A549 (cell line): ENCODE measurements around the gene ZNF438. TPM values are rescaled to one million over a fixed set of nuclear protein-coding genes. Genes with fewer than 3 reads are reported as not detected.

Experiments used
- ATAC-seq, 2 experiments: fragments of 200-7000 bp in 1 of 2; fragments of >200 bp in 1 of 2; cut with Nextera tagmentation in 1 of 2; cut with Tn5 transposase in 1 of 2; 3 replicates each; pipeline versions ENCODE4 v1.8.0 to v1.9.1; 2018 to 2020; ENCODE audit warnings: mild to moderate bottlenecking in 1 of 2, moderate library complexity in 1 of 2
- CTCF ChIA-PET: fragments of 300-600 bp; sonication (Branson Sonifier 250); formaldehyde crosslinking; extraction: SDS; loops from one replicate; lab custom pipeline; 2021; ENCODE audit warnings: antibody characterized with exemption, inconsistent platforms; lab: Yijun Ruan, JAX
- POLR2A ChIA-PET: fragments of 350-600 bp; formaldehyde crosslinking; extraction: SDS; loops from one replicate; lab custom pipeline; 2021; ENCODE audit warnings: antibody characterized with exemption, inconsistent platforms; lab: Yijun Ruan, JAX
- DNase-seq, 2 experiments: peaks; one replicate each; pipeline versions ENCODE4 v3.0.0 to v3.0.0-alpha.2; 2011 to 2016; ENCODE audit warnings: low read depth in 1 of 2, low spot score in 1 of 2
- FAIRE-seq: peaks from 2 replicates; lab custom pipeline; 2011; peaks lifted over from hg19 to GRCh38; lab: Jason Lieb, UNC
- H3K27ac ChIP-seq, 2 experiments: fragments of >200 bp; sonication (Bioruptor Twin); formaldehyde crosslinking; 3 replicates each; pipeline ENCODE4 v1.5.1; 2016 to 2017
- H3K4me1 ChIP-seq: fragments of >200 bp; sonication (Bioruptor Twin); formaldehyde crosslinking; 3 replicates; pipeline ENCODE4 v1.6.1; 2016
- H3K4me2 ChIP-seq: fragments of >200 bp; sonication (Bioruptor Twin); formaldehyde crosslinking; 3 replicates; pipeline ENCODE4 v1.6.1; 2016
- H3K4me3 ChIP-seq: fragments of >200 bp; sonication (Bioruptor Twin); formaldehyde crosslinking; 3 replicates; pipeline ENCODE4 v1.5.1; 2016
- H3K9me3 ChIP-seq: fragments of >200 bp; sonication (Bioruptor Twin); formaldehyde crosslinking; 3 replicates; pipeline ENCODE4 v1.6.1; 2016
- BHLHE40 ChIP-seq: IDR thresholded peaks from 2 replicates; pipeline ENCODE4 v1.6.1; 2012; ENCODE audit warnings: low read depth, low read length, inconsistent platforms
- CEBPB ChIP-seq, 2 experiments: fragments of >200 bp in 1 of 2; sonication (Bioruptor Twin) in 1 of 2; formaldehyde crosslinking in 1 of 2; IDR thresholded peaks; 2 replicates each; pipeline ENCODE4 v1.6.1; 2012 to 2016
- EHMT2 ChIP-seq: fragments of 200-600 bp; sonication (generic); IDR thresholded peaks from 2 replicates; pipeline ENCODE4 v1.6.1; 2016; ENCODE audit warnings: antibody characterized with exemption, low read depth, mild to moderate bottlenecking, moderate library complexity
- EP300 ChIP-seq, 2 experiments: fragments of >200 bp; sonication (Bioruptor Twin); formaldehyde crosslinking; IDR thresholded peaks; 2 replicates in 1 of 2; 3 replicates in 1 of 2; pipeline ENCODE4 v1.6.1; 2016 to 2017
- ESRRA ChIP-seq: fragments of 150-350 bp; IDR thresholded peaks from 2 replicates; pipeline ENCODE4 v1.6.1; 2014; ENCODE audit warnings: mild to moderate bottlenecking, low read length, borderline replicate concordance
- FOSB ChIP-seq: fragments of 250-450 bp; sonication (Bioruptor Pico); IDR thresholded peaks from 2 replicates; pipeline ENCODE4 v1.5.0; 2020; ENCODE audit warnings: mild to moderate bottlenecking, moderate library complexity
- FOSL2 ChIP-seq, 2 experiments: fragments of 450-650 bp in 1 of 2; fragments of >200 bp in 1 of 2; sonication (Bioruptor Twin) in 1 of 2; formaldehyde crosslinking; IDR thresholded peaks; 2 replicates each; pipeline versions ENCODE4 v1.5.0 to v1.6.1; 2016 to 2020; ENCODE audit warnings: mild to moderate bottlenecking in 1 of 2, moderate library complexity in 1 of 2
- FOXS1 ChIP-seq: fragments of 250-450 bp; sonication (Bioruptor Pico); IDR thresholded peaks from 2 replicates; pipeline ENCODE4 v1.5.0; 2020; ENCODE audit warnings: mild to moderate bottlenecking, moderate library complexity
- GATA3 ChIP-seq: IDR thresholded peaks from 2 replicates; pipeline ENCODE4 v1.6.1; 2012; ENCODE audit warnings: borderline replicate concordance
- HOXA7 ChIP-seq: fragments of 250-450 bp; sonication (Bioruptor Pico); IDR thresholded peaks from 2 replicates; pipeline ENCODE4 v1.5.0; 2020; ENCODE audit warnings: mild to moderate bottlenecking, moderate library complexity
- HOXB13 ChIP-seq: fragments of 250-450 bp; sonication (Bioruptor Pico); IDR thresholded peaks from 2 replicates; pipeline ENCODE4 v1.5.0; 2020; ENCODE audit warnings: low read depth, mild to moderate bottlenecking, moderate library complexity
- HOXB5 ChIP-seq: fragments of 250-450 bp; sonication (Bioruptor Pico); IDR thresholded peaks from 2 replicates; pipeline ENCODE4 v1.5.0; 2020; ENCODE audit warnings: mild to moderate bottlenecking, moderate library complexity
- JUN ChIP-seq, 2 experiments: fragments of >200 bp; sonication (Bioruptor Twin); formaldehyde crosslinking; IDR thresholded peaks; 2 replicates in 1 of 2; 3 replicates in 1 of 2; pipeline ENCODE4 v1.6.1; 2016 to 2017
- KDM5A ChIP-seq: fragments of 200-600 bp; sonication (generic); IDR thresholded peaks from 2 replicates; pipeline ENCODE4 v1.6.1; 2016; ENCODE audit warnings: antibody characterized with exemption, mild to moderate bottlenecking
- MAFK ChIP-seq: fragments of 450-650 bp; IDR thresholded peaks from 2 replicates; pipeline ENCODE4 v1.6.1; 2014; ENCODE audit not compliant: partially characterized antibody
- MAZ ChIP-seq: fragments of 150-350 bp; IDR thresholded peaks from 2 replicates; pipeline ENCODE4 v1.6.1; 2014; ENCODE audit warnings: antibody characterized with exemption, low read depth, low read length, borderline replicate concordance
- MYC ChIP-seq: IDR thresholded peaks from 2 replicates; pipeline ENCODE4 v1.6.1; 2012; ENCODE audit warnings: mild to moderate bottlenecking, inconsistent platforms, low read length, improper control_type of control experiment, borderline replicate concordance
- RAD21 ChIP-seq, 2 experiments: fragments of >200 bp in 1 of 2; sonication (Bioruptor Twin) in 1 of 2; formaldehyde crosslinking in 1 of 2; IDR thresholded peaks in 1 of 2; conservative IDR thresholded peaks in 1 of 2; 2 replicates in 1 of 2; 3 replicates in 1 of 2; pipeline ENCODE4 v1.6.1; 2012 to 2018; ENCODE audit warnings: inconsistent platforms in 1 of 2
- RCOR1 ChIP-seq: fragments of 150-350 bp; IDR thresholded peaks from 2 replicates; pipeline ENCODE4 v1.6.1; 2014; ENCODE audit warnings: antibody characterized with exemption, low read length, low read depth
- RFX5 ChIP-seq: fragments of 450-650 bp; IDR thresholded peaks from 2 replicates; pipeline ENCODE4 v1.7.1; 2014; ENCODE audit warnings: antibody characterized with exemption, mild to moderate bottlenecking, moderate library complexity
- RNF2 ChIP-seq: fragments of 200-600 bp; sonication (generic); IDR thresholded peaks from 2 replicates; pipeline ENCODE4 v1.6.1; 2016; ENCODE audit warnings: low read depth, mild to moderate bottlenecking, antibody characterized with exemption, moderate library complexity, borderline replicate concordance
- TFCP2L1 ChIP-seq: fragments of 250-450 bp; sonication (Bioruptor Pico); IDR thresholded peaks from 2 replicates; pipeline ENCODE4 v1.5.0; 2021; ENCODE audit warnings: mild to moderate bottlenecking
- ZSCAN20 ChIP-seq: fragments of 250-450 bp; sonication (Bioruptor Pico); IDR thresholded peaks from 2 replicates; pipeline ENCODE4 v1.8.0; 2022; ENCODE audit warnings: mild to moderate bottlenecking, moderate library complexity
- WGBS: methylation state at CpG from one replicate; pipeline ENCODE4 v1.1.6; 2017; ENCODE audit errors: missing lambda C conversion rate; 5-methylcytosine and 5-hydroxymethylcytosine counted together
- polyA plus RNA-seq, 4 experiments: library from polyadenylated mRNA; depleted of rRNA in 3 of 4; stranded (reverse); fragments of >200 nt; fragmentation: RNase III in 1 of 4; extraction: RNeasy Plus Mini Kit Qiagen cat#74134 plus additional on column Dnase treatment in 1 of 4; gene quantifications; 2 replicates in 3 of 4; 3 replicates in 1 of 4; pipeline ENCODE4 v1.2.3, GENCODE V29; 2011 to 2017
- TF ChIP-seq, protein P1 (sequence below): fragments of 200-600 bp; sonication (generic); IDR thresholded peaks from 2 replicates; pipeline ENCODE4 v1.6.1; 2016; ENCODE audit warnings: antibody characterized with exemption, mild to moderate bottlenecking, moderate library complexity
- TF ChIP-seq, protein P2 (sequence below): IDR thresholded peaks from 2 replicates; pipeline ENCODE4 v1.6.1; 2012
- TF ChIP-seq, protein P3 (sequence below): fragments of 450-650 bp; IDR thresholded peaks from 2 replicates; pipeline ENCODE4 v1.6.1; 2014; ENCODE audit warnings: antibody characterized with exemption

ZNF438 gene
- polyA plus RNA-seq, 2 of the 4 experiments (the other 2 are of a cell fraction): 2.2 to 4.5 TPM

DNA sequence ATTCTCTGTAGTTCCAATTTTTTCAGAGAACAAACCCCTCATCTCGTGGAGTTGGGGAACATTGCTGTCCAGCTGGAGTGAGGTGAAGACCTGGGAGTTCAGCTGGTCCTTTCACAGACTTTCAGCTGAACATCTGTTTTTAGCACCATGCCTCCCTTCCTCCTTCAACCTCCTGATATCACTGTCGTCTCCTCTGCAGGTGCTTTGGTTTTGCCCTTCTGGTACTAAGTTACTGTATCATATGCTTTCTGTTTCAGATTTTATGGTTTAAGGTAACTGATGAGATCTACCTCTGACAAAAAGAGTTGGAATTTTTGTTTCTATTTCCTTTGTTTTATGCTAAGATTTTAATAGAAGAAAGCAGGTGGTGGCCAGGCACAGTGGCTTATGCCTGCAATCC lies 102.9 kb downstream of the ZNF438 start:
- no peak overlapping the region for H3K4me2 ChIP-seq
- no peak for TF ChIP-seq FOSB (CRISPR knock-in tag)
- TF ChIP-seq RAD21 (conservative IDR thresholded peaks at IDR 0.05 in 1 of 2, IDR thresholded peaks at IDR 0.05 in 1 of 2): no peak
- CTCF ChIA-PET: interaction anchor here (1.1 kb wide), 1 partner anchor 11 kb away, joined by 3 read pairs; no protein-coding TSS in a partner anchor
- no peak overlapping the region for H3K4me3 ChIP-seq
- no peaks in the 10 kb centered on the region for H3K4me1 ChIP-seq
- DNase-seq (no peak), ATAC-seq (no peak), FAIRE-seq (no peak)
- no peak overlapping the region for H3K27ac ChIP-seq
- POLR2A ChIA-PET: no interaction called here
- 0 out of 3 replicates have a peak, but pooled peaks cover 2% of the 10 kb centered on the region for H3K9me3 ChIP-seq
- WGBS: 57% methylated on average over 2 of the region's 2 CpGs

DNA sequence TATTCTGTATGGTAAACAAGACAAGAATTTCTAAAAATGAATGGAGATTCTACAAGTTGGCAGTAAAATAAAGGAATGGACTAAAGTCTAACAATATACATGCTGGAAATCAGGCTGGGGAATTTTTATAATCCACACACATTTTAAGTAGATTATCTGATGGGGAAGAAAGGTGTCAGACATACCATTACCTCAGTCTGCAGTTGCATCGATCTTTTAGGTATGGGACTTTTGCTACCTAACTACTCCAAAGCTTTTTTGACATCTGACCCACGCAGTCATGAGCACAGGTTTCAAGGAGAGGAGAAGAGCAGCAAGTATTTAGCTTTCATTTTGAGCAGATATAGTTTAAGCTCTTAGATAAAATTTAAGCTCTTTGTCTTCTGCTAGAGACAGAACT lies 113.0 kb downstream of the ZNF438 start:
- CTCF ChIA-PET: no interaction called here

DNA sequence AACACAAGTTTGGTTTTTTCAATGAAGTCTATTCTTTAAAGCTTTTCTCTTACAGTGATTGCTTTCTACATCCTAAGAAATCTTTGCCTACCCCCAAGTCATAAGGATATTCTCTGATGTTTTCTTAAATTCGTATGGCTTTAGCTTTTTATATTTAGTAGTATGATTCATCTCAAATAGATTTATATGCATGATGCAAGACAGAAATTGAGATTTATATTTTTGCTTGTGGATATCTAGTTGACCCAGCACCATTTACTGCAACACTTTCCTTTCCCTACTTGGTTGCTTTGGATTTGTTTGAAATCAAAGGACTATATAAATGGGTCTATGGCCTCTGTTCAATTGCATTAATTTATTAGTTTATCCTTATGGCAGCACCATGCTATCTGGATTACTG lies 113.9 kb downstream of the ZNF438 start:
- Histone ChIP-seq H3K9me3 (no peaks in the 10 kb centered on the region), H3K4me2 (no peak overlapping the region), H3K4me1 (no peaks in the 10 kb centered on the region), H3K4me3 (no peak overlapping the region), H3K27ac (no peak overlapping the region)
- ChIA-PET CTCF (interaction anchor here (0.8 kb wide), 1 partner anchor 12 kb away, joined by 3 read pairs; no protein-coding TSS in a partner anchor), POLR2A (no interaction called here)
- no peak for TF ChIP-seq FOXS1 (CRISPR knock-in tag)
- TF ChIP-seq ESRRA: no peak
- FAIRE-seq: no peak
- WGBS: 42% methylated on average over 1 of the region's 1 CpG
- no peak for DNase-seq
- ATAC-seq: no peak

More for the DNA sequence above, 113.0 kb downstream of the ZNF438 start:
- H3K4me2 ChIP-seq: no peak overlapping the region
- DNase-seq: no peak
- no peak overlapping the region for H3K4me3 ChIP-seq
- no peak overlapping the region for H3K27ac ChIP-seq
- 91% methylated on average over 2 of the region's 2 CpGs for WGBS
- H3K9me3 ChIP-seq: no peaks in the 10 kb centered on the region
- no peaks in the 10 kb centered on the region for H3K4me1 ChIP-seq
- FAIRE-seq: no peak
- POLR2A ChIA-PET: no interaction called here
- TF ChIP-seq, protein P1, sequence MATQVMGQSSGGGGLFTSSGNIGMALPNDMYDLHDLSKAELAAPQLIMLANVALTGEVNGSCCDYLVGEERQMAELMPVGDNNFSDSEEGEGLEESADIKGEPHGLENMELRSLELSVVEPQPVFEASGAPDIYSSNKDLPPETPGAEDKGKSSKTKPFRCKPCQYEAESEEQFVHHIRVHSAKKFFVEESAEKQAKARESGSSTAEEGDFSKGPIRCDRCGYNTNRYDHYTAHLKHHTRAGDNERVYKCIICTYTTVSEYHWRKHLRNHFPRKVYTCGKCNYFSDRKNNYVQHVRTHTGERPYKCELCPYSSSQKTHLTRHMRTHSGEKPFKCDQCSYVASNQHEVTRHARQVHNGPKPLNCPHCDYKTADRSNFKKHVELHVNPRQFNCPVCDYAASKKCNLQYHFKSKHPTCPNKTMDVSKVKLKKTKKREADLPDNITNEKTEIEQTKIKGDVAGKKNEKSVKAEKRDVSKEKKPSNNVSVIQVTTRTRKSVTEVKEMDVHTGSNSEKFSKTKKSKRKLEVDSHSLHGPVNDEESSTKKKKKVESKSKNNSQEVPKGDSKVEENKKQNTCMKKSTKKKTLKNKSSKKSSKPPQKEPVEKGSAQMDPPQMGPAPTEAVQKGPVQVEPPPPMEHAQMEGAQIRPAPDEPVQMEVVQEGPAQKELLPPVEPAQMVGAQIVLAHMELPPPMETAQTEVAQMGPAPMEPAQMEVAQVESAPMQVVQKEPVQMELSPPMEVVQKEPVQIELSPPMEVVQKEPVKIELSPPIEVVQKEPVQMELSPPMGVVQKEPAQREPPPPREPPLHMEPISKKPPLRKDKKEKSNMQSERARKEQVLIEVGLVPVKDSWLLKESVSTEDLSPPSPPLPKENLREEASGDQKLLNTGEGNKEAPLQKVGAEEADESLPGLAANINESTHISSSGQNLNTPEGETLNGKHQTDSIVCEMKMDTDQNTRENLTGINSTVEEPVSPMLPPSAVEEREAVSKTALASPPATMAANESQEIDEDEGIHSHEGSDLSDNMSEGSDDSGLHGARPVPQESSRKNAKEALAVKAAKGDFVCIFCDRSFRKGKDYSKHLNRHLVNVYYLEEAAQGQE: no peak
- TF ChIP-seq RNF2 (no peak), GATA3 (no peak), TFCP2L1 (CRISPR knock-in tag) (no peak), CEBPB (IDR thresholded peaks at IDR 0.05) (no peak), HOXB5 (CRISPR knock-in tag) (no peak), RCOR1 (no peak), ZSCAN20 (CRISPR knock-in tag) (no peak), KDM5A (no peak), MAFK (no peak)
- TF ChIP-seq, all 56 proteins: peak for 0
- ATAC-seq: no peak

DNA sequence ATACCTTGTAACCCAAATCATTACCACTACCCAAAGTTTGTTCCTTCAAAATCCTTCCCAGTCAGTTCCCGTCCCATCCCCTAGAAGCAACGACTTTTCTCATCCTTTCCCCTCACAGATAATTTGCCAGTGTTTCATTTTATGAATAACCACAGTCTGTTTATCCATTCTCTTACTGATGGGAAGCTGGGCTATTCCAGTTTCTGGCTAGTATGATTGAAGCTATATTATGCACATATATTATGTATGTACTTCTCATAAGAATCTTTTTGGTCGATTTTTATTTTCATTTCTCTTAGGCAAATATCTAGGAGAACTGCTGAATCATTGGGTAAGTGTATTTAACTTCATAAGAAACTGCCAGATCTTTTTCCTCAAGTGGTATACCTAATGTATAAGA lies 114.6 kb downstream of the ZNF438 start:
- Histone ChIP-seq H3K27ac (no peak overlapping the region), H3K9me3 (no peaks in the 10 kb centered on the region), H3K4me3 (no peak overlapping the region), H3K4me1 (no peaks in the 10 kb centered on the region), H3K4me2 (no peak overlapping the region)
- FAIRE-seq: no peak
- ChIA-PET POLR2A (no interaction called here), CTCF (interaction anchor here (0.8 kb wide), 1 partner anchor 12 kb away, joined by 3 read pairs; no protein-coding TSS in a partner anchor)
- 44% methylated on average over 3 of the region's 3 CpGs for WGBS
- no peak for ATAC-seq
- DNase-seq: no peak
- TF ChIP-seq EHMT2 (no peak), BHLHE40 (no peak), MAZ (no peak), RAD21 (conservative IDR thresholded peaks at IDR 0.05 in 1 of 2, IDR thresholded peaks at IDR 0.05 in 1 of 2) (no peak), RFX5 (no peak), EP300 (IDR thresholded peaks at IDR 0.05) (no peak), FOXS1 (CRISPR knock-in tag) (no peak), HOXB5 (CRISPR knock-in tag) (no peak), JUN (IDR thresholded peaks at IDR 0.05) (no peak), FOSL2 (IDR thresholded peaks at IDR 0.05) (no peak), FOSL2 (CRISPR knock-in tag; IDR thresholded peaks at IDR 0.05) (no peak), MYC (no peak), HOXB13 (CRISPR knock-in tag) (no peak), HOXA7 (no peak)
- TF ChIP-seq, protein P2, sequence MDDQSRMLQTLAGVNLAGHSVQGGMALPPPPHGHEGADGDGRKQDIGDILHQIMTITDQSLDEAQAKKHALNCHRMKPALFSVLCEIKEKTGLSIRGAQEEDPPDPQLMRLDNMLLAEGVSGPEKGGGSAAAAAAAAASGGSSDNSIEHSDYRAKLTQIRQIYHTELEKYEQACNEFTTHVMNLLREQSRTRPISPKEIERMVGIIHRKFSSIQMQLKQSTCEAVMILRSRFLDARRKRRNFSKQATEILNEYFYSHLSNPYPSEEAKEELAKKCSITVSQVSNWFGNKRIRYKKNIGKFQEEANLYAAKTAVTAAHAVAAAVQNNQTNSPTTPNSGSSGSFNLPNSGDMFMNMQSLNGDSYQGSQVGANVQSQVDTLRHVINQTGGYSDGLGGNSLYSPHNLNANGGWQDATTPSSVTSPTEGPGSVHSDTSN: no peak
- TF ChIP-seq, protein P3, sequence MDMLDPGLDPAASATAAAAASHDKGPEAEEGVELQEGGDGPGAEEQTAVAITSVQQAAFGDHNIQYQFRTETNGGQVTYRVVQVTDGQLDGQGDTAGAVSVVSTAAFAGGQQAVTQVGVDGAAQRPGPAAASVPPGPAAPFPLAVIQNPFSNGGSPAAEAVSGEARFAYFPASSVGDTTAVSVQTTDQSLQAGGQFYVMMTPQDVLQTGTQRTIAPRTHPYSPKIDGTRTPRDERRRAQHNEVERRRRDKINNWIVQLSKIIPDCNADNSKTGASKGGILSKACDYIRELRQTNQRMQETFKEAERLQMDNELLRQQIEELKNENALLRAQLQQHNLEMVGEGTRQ: no peak
